Left renal pelvis (tissue), 4 donors: Measurements from ENCODE around the gene ZNF14. TPM values are rescaled to one million over a fixed set of nuclear protein-coding genes. Genes with fewer than 3 reads are reported as not detected.

Source experiments
- polyA plus RNA-seq, 4 donors: library from polyadenylated mRNA; unstranded; fragments of 120-200 nt; gene quantifications; one replicate each; pipeline ENCODE4 v1.2.1, GENCODE V29; 2013; ENCODE audit not compliant: insufficient read length in 4 of 4

The ZNF14 gene
- polyA plus RNA-seq, 4 donors, result 10.2 to 17.7 (median 15.0) TPM

Other genes with a start within 250 kb of the ZNF14 start
- 1 to 10 TPM in 3 of 4 donors, under 1 TPM in 1; 0.57 to 1.6 (median 1.2) TPM for gene TSSK6, start 217.6 kb downstream of the ZNF14 start, polyA plus RNA-seq
- gene NDUFA13, start 216.9 kb downstream of the ZNF14 start, polyA plus RNA-seq, result 100 to 1,000 TPM; 161 to 320 (median 247) TPM
- 10 to 100 TPM in 1 of 4 donors, 1 to 10 TPM in 3; 4.9 to 13.0 (median 6.8) TPM for gene YJEFN3, start 204.2 kb downstream of the ZNF14 start, polyA plus RNA-seq
- under 1 TPM; 0.13 to 0.20 (median 0.16) TPM for gene CILP2, start 194.8 kb downstream of the ZNF14 start, polyA plus RNA-seq
- 1 to 10 TPM; 3.2 to 8.9 (median 3.6) TPM for gene PBX4, start 114.4 kb downstream of the ZNF14 start, polyA plus RNA-seq
- 10 to 100 TPM; 15.7 to 41.0 (median 23.9) TPM for gene LPAR2, start 104.9 kb downstream of the ZNF14 start, polyA plus RNA-seq
- 1 to 10 TPM; 2.9 to 6.7 (median 5.1) TPM for gene GMIP, start 89.5 kb downstream of the ZNF14 start, polyA plus RNA-seq
- 10 to 100 TPM; 39.9 to 70.9 (median 46.1) TPM for gene ATP13A1, start 69.4 kb downstream of the ZNF14 start, polyA plus RNA-seq
- 10 to 100 TPM in 3 of 4 donors, 1 to 10 TPM in 1; 6.0 to 20.4 (median 18.2) TPM for gene ZNF101, start 64.3 kb downstream of the ZNF14 start, polyA plus RNA-seq
- gene ZNF506, start 88.6 kb upstream of the ZNF14 start, polyA plus RNA-seq, result 10 to 100 TPM; 29.0 to 36.0 (median 32.6) TPM
- gene ZNF253, start 132.8 kb upstream of the ZNF14 start, polyA plus RNA-seq, result 10 to 100 TPM; 21.5 to 44.9 (median 32.8) TPM
- gene ZNF93, start 167.8 kb upstream of the ZNF14 start, polyA plus RNA-seq, result 10 to 100 TPM; 15.7 to 24.1 (median 19.5) TPM